SK-N-SH treated with all-trans-retinoic acid at 6 μM for 48 hours (cell line): Measurements from ENCODE around the gene DNAJC3.
"Not testable (repeated sequence)": the region's sequence is repeated elsewhere in the genome, so short reads cannot be mapped to it uniquely, and the experiment has no call there.

Experiments used
- ATAC-seq: fragments of 200-7000 bp; cut with Tn5 transposase; 3 replicates; pipeline ENCODE4 v1.9.1; 2020; ENCODE audit warnings: mild to moderate bottlenecking, moderate library complexity
- ARNTL ChIP-seq: fragments of 450-650 bp; formaldehyde crosslinking; IDR thresholded peaks from 2 replicates; pipeline ENCODE4 v1.5.0; 2020; ENCODE audit warnings: low read depth, mild to moderate bottlenecking, moderate library complexity, borderline replicate concordance
- ESRRG ChIP-seq: fragments of 250-450 bp; sonication (Bioruptor Pico); IDR thresholded peaks from 2 replicates; pipeline ENCODE4 v1.6.1; 2021; ENCODE audit warnings: mild to moderate bottlenecking
- SNAI2 ChIP-seq: fragments of 250-450 bp; sonication (Bioruptor Pico); IDR thresholded peaks from 2 replicates; pipeline ENCODE4 v1.5.0; 2020; ENCODE audit warnings: mild to moderate bottlenecking, moderate library complexity
- TSHZ2 ChIP-seq: fragments of 250-450 bp; sonication (Bioruptor Pico); IDR thresholded peaks from 2 replicates; pipeline ENCODE4 v1.5.0; 2020; ENCODE audit warnings: mild to moderate bottlenecking, moderate library complexity
- ZC3H10 ChIP-seq: fragments of 250-450 bp; sonication (Bioruptor Pico); IDR thresholded peaks from 2 replicates; pipeline ENCODE4 v1.5.1; 2021; ENCODE audit warnings: mild to moderate bottlenecking, moderate library complexity
- ZFP3 ChIP-seq: fragments of 250-450 bp; sonication (Bioruptor Pico); IDR thresholded peaks from 2 replicates; pipeline ENCODE4 v1.5.0; 2020; ENCODE audit warnings: mild to moderate bottlenecking, moderate library complexity
- ZFP30 ChIP-seq: fragments of 450-650 bp; formaldehyde crosslinking; IDR thresholded peaks from 2 replicates; pipeline ENCODE4 v1.5.0; 2022; ENCODE audit warnings: mild to moderate bottlenecking, moderate library complexity
- ZNF565 ChIP-seq: fragments of 450-650 bp; formaldehyde crosslinking; conservative IDR thresholded peaks from 2 replicates; pipeline ENCODE4 v1.5.0; 2020; ENCODE audit warnings: low read depth, mild to moderate bottlenecking, moderate library complexity
- ZNF70 ChIP-seq: fragments of 450-650 bp; formaldehyde crosslinking; IDR thresholded peaks from 2 replicates; pipeline ENCODE4 v1.5.0; 2020; ENCODE audit warnings: mild to moderate bottlenecking, moderate library complexity
- ZNF8 ChIP-seq: fragments of 450-650 bp; formaldehyde crosslinking; IDR thresholded peaks from 2 replicates; pipeline ENCODE4 v1.5.0; 2020; ENCODE audit warnings: mild to moderate bottlenecking, moderate library complexity
- TF ChIP-seq, protein P1 (sequence below): fragments of 250-450 bp; sonication (Bioruptor Pico); IDR thresholded peaks from 2 replicates; pipeline ENCODE4 v1.8.0; 2020; ENCODE audit warnings: mild to moderate bottlenecking, moderate library complexity, borderline replicate concordance

The DNAJC3 gene

GRCh38 chr13:95679722-95680121 lies 2.8 kb downstream of the DNAJC3 start:
- no peak for TF ChIP-seq ZNF70 (CRISPR knock-in tag)
- TF ChIP-seq, protein P1, sequence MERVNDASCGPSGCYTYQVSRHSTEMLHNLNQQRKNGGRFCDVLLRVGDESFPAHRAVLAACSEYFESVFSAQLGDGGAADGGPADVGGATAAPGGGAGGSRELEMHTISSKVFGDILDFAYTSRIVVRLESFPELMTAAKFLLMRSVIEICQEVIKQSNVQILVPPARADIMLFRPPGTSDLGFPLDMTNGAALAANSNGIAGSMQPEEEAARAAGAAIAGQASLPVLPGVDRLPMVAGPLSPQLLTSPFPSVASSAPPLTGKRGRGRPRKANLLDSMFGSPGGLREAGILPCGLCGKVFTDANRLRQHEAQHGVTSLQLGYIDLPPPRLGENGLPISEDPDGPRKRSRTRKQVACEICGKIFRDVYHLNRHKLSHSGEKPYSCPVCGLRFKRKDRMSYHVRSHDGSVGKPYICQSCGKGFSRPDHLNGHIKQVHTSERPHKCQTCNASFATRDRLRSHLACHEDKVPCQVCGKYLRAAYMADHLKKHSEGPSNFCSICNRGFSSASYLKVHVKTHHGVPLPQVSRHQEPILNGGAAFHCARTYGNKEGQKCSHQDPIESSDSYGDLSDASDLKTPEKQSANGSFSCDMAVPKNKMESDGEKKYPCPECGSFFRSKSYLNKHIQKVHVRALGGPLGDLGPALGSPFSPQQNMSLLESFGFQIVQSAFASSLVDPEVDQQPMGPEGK = no peak
- TF ChIP-seq, all 23 proteins: peak for 0
- no peak for ATAC-seq

GRCh38 chr13:95684418-95684817 lies 7.5 kb downstream of the DNAJC3 start:
- ATAC-seq = no peak
- TF ChIP-seq SNAI2 (CRISPR knock-in tag) = no peak
- TF ChIP-seq ARNTL (CRISPR knock-in tag) = no peak
- TF ChIP-seq ZNF565 (CRISPR knock-in tag) = no peak

DNA sequence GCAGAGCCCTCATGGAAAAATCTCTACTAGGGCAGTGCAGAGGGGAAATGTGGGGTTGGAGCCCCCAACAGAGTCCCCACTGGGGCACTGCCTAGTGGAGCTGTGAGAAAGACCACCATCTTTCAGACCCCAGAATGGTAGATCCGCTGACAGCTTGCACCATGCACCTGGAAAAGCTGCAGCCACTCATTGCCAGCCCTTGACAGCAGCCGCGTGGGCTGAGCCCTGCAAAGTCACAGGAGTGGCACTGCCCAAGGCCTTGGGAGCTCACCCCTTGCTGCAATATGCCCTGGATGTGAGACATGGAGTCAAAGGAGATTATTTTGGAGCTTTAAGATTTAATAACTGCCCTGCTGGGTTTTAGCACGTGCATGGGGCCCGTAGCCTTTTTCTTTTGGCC lies 8.0 kb downstream of the DNAJC3 start:
- ATAC-seq = not testable (repeated sequence)

DNA sequence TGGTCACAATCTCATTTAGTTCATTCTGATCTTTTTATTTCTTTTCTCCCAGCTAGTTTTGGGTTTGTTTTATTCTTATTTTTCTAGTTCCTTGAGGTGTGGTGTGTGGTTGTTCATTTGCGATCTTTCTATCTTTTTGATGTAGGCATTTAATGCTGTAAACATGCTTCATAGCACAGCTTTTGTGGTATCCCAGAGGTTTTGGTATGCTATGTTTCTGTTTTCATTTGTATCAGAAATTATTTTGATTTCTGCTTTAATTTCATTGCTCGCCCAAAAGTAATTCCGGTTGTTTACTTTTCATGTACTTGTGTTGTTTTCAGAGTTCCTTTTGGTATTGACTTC lies 12.6 kb downstream of the DNAJC3 start:
- ATAC-seq = no peak
- TF ChIP-seq ZFP30 (CRISPR knock-in tag) (no peak), ZFP3 (CRISPR knock-in tag) (no peak), TSHZ2 (CRISPR knock-in tag) (no peak)

DNA sequence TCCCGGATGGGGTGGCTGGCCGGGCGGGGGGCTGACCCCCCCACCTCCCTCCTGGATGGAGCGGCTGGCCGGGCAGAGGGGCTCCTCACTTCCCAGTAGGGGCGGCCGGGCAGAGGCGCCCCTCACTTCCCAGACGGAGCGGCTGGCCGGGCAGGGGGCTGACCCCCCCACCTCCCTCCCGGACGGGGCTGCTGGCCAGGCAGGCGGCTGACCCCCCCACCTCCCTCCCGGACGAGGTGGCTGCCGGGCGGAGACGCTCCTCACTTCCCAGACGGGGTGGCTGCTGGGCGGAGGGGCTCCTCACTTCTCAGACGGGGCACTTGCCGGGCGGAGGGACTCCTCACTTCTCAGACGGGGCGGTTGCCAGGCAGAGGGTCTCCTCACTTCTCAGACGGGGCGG lies 14.0 kb downstream of the DNAJC3 start:
- not testable (repeated sequence) for ATAC-seq

DNA sequence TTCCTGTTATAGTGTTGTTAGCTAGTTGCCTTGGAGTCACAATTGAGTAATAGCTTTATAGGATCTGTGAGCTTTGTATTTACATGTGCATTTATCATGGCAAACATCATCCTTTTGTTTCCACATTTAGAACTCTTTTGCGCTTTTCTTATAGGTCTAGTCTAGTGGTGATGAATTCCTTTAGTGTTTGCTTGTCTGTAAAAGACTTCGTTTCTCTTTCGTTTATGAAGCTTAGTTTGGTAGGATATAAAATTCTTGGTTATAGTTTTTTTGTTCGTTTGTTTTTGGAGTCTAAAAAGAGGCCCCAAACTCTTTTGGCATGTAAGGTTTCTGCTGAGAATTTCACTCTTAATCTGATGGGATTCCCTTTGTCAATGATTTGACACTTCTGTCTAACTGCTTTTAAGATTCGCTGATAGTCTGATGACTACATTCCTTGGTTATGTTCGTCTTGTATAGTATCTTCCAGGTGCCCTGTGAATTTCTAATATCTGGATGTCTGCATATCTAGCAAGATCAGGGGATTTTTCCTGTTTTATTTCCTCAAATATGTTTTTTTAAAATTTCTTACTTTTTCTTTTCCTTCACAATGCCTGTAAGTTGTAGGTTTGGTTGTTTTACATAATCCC lies 20.2 kb downstream of the DNAJC3 start:
- TF ChIP-seq ZC3H10 (CRISPR knock-in tag) = no peak
- TF ChIP-seq ZFP30 (CRISPR knock-in tag) = no peak
- TF ChIP-seq ZFP3 (CRISPR knock-in tag) = no peak
- TF ChIP-seq TSHZ2 (CRISPR knock-in tag) = no peak
- TF ChIP-seq ZNF70 (CRISPR knock-in tag) = no peak
- no peak for ATAC-seq

GRCh38 chr13:95698047-95698749 lies 21.3 kb downstream of the DNAJC3 start:
- ATAC-seq = peak; percentile 57; the same call in 2 of the 3 replicates

More at GRCh38 chr13:95698047-95698749, 21.3 kb downstream of the DNAJC3 start:
- TF ChIP-seq ZNF8 (CRISPR knock-in tag) (no peak), TSHZ2 (CRISPR knock-in tag) (no peak), ESRRG (CRISPR knock-in tag) (no peak), ZFP30 (CRISPR knock-in tag) (no peak)
